Activated naive CD4-positive, alpha-beta T cell treated with anti-CD3 and anti-CD28 coated beads, Interleukin-2, amount 50 U/mL, for 16 hours (primary cell): ENCODE data around the gene MYO7B.

Source experiments
- DNase-seq: peaks from one replicate; pipeline ENCODE4 v3.0.0-alpha.2; 2020

The MYO7B gene

GRCh38 chr2:127575941-127576432 lies 40.5 kb downstream of the MYO7B start:
- no peak for DNase-seq

DNA sequence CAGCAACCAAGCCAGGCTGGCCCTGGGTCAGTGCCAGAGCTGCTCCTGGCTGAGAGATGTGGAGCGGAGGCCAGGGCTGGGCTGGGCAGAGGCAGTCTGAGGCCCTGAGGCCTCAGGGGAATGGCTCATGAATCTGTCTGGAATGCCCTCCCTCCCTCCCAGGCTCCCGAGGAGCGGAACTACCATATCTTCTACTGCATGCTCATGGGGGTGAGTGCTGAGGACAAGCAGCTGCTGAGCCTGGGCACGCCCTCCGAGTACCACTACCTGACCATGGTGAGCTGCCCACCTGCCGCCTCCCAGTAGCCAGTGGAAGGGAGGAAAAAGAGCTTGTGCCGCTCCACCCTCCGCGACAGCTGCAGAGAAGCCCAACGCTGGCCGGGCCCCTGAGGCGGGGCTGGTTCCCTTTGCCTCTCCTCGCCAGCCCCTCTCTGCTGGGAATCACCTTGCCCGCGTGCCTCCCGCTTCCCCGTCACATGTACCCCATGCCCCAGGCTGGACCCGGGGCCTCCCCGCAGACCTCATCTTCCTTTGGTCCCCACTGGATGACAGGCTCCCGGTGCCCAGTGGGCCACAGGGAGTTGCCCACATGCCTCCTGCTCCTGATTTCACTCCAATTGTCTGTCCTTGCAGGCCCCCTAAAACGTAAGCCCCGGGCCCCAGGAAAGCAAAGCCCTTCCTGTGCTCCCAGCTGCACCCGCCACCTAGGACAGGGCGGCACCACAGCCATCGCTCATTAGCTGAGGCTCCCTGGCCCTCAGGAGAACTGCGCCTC lies 41.1 kb downstream of the MYO7B start:
- DNase-seq = no peak

DNA sequence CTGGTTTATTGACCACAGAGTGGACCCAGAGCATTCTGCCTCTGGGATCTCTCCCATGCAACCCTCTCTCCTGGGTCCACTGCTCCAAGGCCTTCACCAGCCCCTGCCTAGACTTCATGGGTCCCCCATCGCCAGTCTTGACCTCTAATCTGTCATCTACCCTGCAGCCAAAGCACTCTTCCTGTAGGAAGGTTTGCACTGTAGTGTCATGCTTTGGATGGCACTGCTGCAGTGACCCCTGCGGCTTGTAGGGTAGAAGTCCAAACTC lies 41.7 kb downstream of the MYO7B start:
- no peak for DNase-seq

- no peak for DNase-seq
These were observed 42.0 kb downstream of the MYO7B start for GRCh38 chr2:127577503-127577902.

DNA sequence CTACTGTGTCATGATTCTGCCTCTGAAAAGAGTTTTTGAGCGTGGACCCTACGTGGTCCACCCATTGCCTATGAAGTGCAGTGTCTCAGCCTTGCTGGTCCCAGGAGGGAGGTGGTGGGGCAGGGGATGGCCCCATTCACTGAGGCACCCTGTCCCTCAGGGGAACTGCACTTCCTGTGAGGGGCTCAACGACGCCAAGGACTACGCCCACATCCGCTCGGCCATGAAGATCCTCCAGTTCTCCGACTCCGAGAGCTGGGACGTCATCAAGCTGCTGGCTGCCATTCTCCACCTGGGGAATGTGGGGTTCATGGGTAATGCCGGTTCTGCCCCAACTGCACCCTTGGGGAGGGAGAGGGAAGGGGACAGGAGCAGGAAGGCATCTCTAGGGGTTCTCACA lies 42.5 kb downstream of the MYO7B start:
- no peak for DNase-seq

DNA sequence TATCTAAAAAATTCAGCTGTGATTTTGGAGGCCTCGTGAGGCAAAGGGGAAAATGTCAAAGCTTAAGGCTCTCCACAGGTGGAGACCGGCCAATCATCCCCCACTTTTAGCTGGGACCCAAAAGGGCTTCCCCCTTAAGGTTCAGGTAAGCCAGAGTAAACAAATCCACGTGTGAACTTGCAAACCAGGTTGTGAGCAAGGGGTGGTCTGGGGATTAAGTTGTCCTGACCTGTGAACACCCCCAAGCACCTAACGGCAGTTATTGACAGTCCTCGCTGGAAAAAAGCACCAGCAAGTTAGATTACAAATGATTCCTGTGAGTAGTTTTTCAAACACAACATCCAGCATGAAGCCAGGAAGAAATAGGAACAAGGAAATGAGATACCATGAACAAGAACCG lies 42.9 kb downstream of the MYO7B start:
- no peak for DNase-seq

DNA sequence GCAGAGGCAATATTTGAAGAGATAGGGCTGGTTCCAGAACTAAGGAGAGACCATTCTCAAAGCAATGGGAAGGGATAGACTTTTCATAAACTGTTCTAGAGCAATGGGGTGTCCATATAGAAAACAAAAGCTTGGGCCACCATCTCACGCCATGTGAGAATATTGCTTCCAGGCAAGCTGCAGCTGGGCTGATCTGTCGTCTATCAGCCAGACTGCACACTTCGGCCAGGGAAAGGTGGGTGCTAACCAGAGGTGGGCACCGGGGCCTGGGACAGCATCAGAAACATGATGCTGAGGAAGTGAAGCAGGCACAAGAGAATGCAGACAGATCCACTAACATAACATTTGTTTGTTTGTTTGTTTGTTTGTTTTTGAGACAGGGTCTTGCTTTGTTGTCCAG lies 43.7 kb downstream of the MYO7B start:
- DNase-seq = no peak

GRCh38 chr2:127580167-127581049 lies 44.9 kb downstream of the MYO7B start:
- no peak for DNase-seq

- no peak for DNase-seq
These were observed 45.5 kb downstream of the MYO7B start for GRCh38 chr2:127581050-127581345.

DNA sequence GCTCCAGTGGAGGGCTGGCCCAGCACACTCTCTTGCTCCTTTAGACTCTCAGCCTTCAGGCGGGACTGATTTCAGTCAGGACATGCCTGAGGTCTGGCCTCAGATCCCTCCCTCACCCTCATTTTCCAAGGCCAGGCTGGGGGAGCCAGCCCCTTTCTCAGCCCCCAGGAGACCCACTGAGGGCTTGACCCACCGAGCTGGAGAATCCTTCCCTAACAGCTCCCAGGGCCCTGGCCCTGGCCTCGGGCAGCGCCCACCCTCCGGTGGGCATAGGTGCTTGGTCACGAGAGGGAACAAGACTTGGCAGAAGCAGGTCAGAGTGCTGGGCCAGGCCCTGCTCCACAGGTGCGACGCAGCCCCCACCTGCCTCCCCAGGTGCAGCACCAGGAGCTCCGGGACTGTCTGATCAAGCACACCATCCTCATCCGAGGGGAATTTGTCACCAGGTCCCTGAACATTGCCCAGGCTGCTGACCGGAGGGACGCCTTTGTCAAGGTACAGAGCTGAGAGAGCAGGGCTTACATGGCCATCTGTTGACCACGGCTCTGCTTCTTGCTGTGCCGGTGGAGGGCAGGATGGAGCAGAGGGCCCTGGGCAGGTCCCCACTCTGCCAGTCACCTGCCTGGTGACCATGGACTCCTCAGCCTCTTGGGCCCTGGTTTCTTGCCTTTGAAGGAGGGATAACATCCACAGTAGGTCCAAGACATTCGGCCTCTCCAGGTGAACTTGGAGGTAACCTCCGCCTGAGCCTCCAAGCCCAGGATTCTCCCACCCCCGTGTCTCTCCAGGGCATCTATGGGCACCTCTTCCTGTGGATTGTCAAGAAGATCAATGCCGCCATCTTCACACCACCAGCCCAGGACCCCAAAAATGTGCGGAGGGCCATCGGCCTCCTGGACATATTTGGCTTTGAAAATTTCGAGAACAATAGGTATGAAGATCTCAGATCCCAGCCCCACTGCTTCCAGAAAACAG lies 46.3 kb downstream of the MYO7B start:
- no peak for DNase-seq

- DNase-seq = no peak
These were observed 47.7 kb downstream of the MYO7B start for GRCh38 chr2:127582863-127583861.

DNA sequence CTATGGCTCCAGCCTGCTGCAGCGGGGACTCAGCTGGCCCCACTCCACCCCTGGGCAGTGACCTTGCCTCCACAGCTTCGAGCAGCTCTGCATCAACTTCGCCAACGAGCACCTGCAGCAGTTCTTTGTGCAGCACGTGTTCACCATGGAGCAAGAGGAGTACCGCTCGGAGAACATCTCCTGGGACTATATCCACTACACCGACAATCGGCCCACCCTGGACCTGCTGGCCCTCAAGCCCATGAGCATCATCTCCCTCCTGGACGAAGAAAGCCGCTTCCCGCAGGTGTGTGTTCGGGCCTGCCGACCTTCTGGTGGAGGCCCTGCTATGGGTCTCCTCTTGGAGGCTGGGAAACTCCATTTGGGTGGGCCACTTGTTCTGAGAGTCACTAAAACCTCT lies 48.6 kb downstream of the MYO7B start:
- DNase-seq = no peak

- DNase-seq = no peak
These were observed 49.1 kb downstream of the MYO7B start for GRCh38 chr2:127584516-127585033.

DNA sequence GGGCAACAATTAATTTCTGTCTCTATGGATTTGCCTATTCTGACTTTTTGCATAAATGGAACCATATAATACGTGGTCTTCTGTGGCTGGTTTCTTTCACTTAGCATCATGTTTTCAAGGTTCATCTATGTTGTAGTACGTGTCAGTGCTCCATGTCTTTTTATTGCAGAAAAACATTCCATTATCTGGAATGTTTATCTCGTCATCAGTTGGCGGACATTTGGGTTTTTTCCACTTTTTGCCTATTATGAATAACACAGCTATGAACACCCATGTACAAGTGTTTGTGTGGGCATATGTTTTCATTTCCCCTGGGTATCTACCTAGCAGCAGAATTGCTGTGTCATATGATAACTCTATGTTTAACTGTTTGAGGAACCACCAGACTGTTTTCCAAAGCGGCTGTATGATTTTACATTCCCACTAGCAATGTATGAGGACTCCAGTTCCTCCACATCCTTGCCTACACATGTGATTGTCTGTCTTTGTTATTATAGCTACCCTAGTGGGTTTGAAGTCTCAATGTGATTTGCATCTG lies 49.9 kb downstream of the MYO7B start:
- DNase-seq = no peak

DNA sequence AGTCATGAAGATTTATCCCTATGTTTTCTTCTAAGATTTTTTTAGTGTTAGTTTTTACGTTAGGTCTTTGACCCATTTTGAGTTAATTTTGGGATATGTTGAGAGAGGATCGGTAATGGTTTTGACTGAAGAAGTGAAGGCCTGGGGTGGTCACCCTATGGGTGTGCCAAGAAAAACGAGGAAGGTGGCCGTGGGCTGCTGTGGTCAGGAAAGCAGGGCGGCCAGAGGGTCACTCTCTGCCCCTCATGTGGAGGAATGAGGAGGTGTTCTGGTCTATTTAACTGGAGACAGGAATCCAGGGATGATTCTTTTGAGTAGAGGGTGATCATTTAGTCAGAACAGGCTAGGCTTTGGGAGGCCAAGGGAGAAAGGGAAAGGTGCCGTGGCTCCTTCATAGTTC lies 50.7 kb downstream of the MYO7B start:
- DNase-seq = no peak

GRCh38 chr2:127586746-127587295 lies 51.3 kb downstream of the MYO7B start:
- no peak for DNase-seq

DNA sequence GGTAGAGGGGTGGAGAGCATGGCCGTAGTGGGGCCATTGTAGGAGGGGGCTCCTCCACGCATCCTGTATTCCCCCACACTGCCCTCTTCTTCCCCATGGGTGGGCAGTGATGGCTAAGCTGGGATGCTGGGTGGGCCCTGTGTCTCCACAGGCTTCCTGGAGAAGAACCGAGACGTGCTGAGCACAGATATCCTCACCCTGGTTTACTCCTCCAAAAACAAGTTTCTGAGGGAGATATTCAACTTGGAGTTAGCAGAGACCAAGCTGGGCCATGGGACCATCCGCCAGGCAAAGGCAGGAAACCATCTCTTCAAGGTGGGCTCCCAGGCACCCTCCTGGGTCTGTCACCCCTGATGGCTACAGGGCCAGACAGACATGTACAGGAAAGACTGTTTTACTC lies 52.8 kb downstream of the MYO7B start:
- DNase-seq = no peak

DNA sequence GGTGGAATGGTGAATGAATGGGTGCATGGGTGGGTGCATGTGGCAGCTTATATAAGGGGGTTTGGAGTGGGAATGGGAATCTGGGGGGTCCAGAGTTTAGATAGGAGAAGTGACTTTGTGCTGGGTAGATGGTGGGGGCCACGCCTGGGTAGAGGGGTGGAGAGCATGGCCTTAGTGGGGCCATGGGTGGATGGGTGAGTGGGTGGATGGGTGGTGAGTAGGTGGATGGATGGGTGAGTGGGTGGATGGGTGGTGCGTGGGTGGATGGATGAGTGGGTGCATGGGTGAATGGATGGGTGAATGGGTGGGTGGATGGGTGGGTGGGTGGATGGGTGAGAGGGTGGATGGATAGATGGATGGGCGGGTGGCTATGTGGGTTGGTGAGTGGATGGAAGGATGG lies 53.9 kb downstream of the MYO7B start:
- DNase-seq = no peak

GRCh38 chr2:127589841-127590240 lies 54.4 kb downstream of the MYO7B start:
- no peak for DNase-seq

DNA sequence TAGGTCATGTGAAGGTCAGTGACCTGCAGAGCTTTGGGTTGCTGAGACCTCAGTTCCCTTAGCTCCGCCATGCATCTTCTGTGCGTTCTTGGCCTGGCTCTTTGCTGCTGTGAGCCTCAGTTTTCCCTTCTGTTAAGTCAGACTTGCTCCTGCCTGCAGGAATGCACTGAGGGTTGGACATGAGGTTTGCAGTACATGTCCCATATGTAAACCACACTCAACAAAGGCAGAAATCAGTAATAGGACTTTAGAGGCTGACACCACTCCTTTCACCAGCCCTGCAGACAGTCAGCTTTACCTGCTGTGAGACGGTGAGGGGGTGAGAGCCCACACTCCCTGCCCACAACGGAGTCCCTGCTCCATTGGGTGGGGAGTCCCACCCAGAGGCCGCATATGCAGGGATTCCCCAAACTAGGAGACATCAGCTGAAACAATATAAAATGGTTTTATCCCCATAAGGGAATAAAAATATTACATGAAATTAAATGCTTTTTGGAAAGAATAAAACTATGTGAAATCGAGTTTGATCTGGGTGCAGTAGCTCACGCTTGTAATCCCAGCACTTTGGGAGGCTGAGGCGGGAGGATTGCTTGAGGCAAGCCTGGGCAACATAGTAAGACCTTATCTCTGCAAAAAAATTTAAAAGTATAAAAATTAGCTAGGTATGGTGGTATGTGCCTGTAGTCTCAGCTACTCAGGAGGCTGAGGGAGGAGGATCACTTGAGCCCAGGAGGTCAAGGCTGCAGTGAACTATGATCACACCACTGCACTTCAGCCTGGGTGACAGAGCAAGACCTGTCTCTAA lies 55.1 kb downstream of the MYO7B start:
- DNase-seq = no peak
